Activated CD8-positive, alpha-beta memory T cell treated with anti-CD3 and anti-CD28 coated beads for 1 hour (primary cell): ENCODE measurements around the gene SSBP2.
"Not testable (repeated sequence)": the region's sequence is repeated elsewhere in the genome, so short reads cannot be mapped to it uniquely, and the experiment has no call there.

ENCODE experiments used
- DNase-seq, 2 donors: peaks; one replicate each; pipeline ENCODE4 v3.0.0-alpha.2; 2020; ENCODE audit warnings: low read depth in 1 of 2; ENCODE audit errors: extremely low read depth in 1 of 2

The SSBP2 gene

DNA sequence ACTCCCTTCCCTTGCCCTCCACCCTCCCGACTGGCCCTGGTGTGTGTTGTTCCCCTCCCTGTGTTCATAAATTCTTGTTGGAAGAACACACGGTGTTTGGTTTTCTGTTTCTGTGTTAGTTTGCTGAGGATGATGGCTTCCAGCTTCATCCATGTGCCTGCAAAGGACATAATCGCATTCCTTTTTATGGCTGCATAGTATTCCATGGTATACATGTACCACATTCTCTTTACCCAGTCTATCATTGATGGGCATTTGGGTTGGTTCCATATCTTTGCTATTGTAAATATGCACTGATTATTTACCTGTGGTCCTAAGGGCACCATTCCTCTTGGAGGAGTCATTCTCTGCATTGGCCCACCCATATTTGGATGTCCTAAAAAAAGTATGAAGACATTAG, 277.5 kb downstream of the SSBP2 start:
- not testable (repeated sequence) for DNase-seq

DNA sequence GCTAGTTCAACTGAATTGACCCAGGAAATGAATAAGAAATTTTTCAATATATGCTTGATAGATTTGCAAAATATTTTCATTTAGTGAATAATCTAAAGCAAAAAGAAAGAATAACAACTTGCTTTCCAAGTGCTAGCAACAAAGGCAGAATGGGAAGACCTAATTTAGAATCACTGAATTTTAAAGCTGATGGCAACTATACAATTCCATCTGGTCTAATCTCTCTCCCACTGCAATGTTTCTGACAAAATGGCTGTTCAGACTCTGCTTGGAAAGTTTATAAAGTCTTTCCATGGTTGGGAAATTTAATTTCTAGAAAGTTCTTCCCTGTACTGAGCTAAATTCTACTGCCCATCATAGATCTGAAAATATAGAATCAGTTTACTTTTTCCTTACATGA, 281.2 kb downstream of the SSBP2 start:
- DNase-seq: no peak

DNA sequence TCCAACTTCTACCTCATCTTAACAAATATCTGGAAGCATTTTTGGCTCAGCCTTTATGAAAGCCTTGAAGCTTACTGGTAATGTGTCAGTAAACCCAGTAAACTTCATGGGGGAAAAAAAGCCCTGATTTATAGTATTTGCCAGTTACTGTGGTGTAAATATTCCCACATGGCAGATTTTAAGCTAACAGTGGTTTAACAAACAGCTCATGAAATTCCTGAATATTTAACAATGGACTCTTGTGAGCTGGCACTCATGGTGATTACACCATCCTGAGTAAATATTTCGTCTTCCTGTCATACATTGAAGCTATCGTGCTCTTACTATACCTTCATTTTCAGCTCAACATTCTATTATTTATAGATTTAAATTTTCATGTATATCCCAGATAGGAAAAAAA, 300.0 kb downstream of the SSBP2 start:
- no peak for DNase-seq

DNA sequence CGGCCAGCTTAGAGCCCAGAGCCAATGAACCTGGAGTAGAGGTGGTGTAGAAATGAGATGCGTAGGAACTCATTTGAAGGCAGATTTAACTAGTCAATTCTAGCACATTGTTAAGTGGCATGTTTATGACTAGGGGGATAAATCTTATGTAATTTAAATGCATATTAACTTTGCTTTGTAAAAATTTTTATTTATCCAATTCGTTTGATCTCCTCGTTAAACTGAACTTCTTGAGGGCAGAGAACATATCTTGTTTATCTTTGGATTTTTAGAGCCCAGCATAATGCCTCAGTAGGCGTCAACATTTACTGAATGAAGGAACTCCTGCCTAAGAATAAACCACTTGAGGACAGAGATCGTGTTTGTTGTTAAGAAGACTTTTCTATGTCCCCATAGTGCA, 315.9 kb downstream of the SSBP2 start:
- DNase-seq: no peak

DNA sequence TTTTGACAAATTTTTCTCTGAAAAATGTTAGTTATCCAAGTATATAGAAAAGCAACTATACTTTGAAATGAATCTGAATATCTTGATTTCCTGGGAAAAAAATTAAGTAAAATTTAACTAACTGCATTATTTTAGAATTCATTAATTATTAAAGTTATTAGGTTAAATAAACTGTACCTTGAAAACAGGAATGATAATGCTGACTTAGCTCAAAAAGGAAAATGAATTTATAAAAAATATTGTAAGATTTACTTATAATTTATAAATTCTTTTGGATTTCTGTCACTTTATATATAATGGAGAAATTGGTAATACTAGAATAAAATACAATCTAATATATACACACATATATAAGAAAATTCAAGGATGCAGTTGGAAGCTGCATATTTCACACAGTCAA, 320.9 kb downstream of the SSBP2 start:
- no peak for DNase-seq

DNA sequence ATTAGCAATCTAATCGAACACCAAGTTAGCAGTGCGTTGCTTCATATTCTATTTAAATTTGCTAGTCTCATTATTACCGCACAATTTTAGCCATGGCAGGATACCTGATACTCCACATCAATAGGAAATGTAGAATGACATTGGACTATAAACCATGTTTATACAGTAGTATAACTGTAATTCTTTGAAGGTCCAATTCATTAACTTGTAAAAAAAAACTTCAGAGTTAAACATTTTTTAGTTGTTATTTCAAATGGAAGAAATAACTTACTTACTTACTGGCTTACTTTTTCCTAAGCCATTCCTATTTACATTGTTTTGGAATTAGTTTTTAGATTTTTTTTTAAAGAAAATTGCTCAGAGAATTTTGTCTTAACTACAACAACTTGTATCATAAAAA, 321.5 kb downstream of the SSBP2 start:
- DNase-seq: no peak

- DNase-seq: no peak
These were observed 322.0 kb downstream of the SSBP2 start for GRCh38 chr5:81428861-81429260.

GRCh38 chr5:81428446-81428845, 322.5 kb downstream of the SSBP2 start:
- no peak for DNase-seq

- DNase-seq: no peak
These were observed 323.3 kb downstream of the SSBP2 start for GRCh38 chr5:81427566-81427965.

GRCh38 chr5:81426359-81427030, 324.4 kb downstream of the SSBP2 start:
- no peak for DNase-seq

DNA sequence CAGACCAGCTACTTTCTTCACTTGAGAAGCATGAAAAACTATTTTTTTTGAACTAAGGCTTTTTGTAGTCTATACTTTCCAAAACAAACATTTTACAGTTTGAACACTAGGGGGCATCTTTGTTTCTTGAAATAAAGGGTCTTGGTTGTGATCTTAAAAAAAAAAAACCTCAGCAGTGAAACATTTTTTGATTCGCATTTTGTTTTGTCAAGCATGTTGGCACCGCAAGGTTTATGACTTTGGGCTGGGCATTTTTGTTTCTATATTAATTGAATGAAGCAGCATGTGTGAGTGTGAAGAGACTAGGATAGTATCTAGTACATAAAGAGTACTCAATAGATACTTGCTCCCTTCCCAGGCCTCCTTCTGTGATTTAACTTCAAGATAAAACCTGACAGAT, 325.3 kb downstream of the SSBP2 start:
- DNase-seq: no peak

- DNase-seq: no peak
These were observed 326.2 kb downstream of the SSBP2 start for GRCh38 chr5:81424728-81425127.

DNA sequence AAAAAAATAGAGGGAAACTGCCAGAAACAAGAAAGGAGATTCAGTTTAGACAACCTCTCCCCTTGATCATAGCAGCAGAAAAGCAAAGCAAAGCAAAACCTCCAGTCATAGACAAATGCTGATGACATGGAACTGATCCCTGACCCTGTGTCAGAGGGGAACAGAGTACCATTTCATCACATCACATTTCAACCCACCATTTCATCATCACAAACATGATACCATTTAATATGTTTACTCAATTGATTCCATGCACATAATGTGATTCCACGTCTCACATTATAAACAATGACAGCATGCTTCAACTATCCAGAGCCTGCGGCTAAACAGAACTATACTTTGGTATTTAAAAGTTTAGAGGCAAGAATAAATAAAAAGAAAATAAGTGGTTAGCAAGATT, 328.2 kb downstream of the SSBP2 start:
- DNase-seq: no peak

- DNase-seq: no peak
These were observed 330.7 kb downstream of the SSBP2 start for GRCh38 chr5:81420039-81420667.

DNA sequence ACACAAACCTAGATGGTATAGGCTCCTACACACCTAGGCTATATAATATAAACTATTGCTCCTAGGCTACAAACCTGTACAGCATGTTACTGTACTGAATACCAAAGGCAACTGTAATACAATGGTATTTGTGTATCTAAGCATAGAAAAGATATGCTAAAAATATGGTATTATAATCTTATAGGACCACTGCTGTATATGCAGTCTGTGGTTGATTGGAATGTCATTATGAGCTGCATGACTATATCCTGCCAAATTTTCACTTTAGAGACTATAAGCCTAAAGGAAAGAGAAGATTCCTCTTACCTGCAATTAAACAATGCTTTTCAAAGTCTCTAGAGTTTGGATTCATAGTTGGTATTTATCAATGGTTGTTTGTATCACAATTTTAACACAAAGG, 332.3 kb downstream of the SSBP2 start:
- DNase-seq: no peak

GRCh38 chr5:81417052-81417451, 333.8 kb downstream of the SSBP2 start:
- DNase-seq: no peak

DNA sequence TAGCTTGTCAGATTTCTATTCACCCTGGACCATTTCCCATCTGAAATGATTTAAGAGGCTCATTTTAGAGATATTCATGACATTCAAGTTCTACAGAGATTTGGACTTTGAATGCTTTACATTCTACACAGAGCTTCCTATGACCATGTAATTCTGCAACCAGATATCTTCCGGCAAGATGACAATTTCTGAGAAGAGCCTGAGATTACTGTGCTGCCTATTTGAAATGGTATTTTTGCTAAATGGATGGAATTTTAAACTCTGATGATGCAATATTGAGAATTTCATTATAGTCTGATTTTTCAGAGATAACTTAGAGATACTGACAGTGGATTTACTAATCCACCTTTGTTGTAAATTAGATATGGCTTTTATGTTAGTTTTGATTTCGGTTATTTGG, 341.0 kb downstream of the SSBP2 start:
- DNase-seq: no peak

DNA sequence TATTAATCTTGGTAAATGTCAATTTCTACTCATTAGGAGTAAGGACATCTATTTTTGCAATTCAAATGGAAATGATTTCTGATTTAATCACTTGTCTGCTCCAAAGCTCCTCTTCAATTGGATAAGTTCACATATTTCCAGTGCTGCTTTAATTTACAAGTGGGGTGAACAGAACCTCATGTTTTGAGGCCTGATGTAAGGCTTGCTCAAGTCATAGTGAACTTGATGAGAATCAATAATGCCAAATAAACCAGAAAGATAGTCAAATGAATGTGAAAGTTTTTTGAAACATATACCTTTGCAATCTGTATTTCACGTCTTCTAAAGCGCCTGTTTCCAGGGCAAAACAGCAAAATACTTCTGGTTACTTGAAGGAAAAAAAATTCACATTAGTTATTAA, 341.5 kb downstream of the SSBP2 start:
- no peak for DNase-seq

- no peak for DNase-seq
These were observed 342.4 kb downstream of the SSBP2 start for GRCh38 chr5:81408496-81408895.

DNA sequence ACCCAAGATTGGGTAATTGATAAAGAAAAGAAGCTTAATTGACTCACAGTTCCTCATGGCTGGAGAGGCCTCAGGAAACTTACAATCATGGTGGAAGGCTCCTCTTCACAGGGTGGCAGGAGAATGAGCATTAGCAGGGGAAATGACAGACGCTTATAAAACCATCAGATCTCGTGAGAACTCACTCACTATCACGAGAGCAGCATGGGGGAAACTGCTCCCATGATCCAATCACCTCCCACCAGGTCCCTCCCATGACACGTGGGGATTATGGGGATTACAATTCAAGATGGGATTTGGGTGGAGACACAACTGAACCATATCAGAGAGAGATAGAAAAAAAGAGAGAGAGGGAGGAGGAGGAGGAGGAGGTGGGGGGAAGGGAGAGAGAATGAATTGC, 343.1 kb downstream of the SSBP2 start:
- DNase-seq: not testable (repeated sequence)

DNA sequence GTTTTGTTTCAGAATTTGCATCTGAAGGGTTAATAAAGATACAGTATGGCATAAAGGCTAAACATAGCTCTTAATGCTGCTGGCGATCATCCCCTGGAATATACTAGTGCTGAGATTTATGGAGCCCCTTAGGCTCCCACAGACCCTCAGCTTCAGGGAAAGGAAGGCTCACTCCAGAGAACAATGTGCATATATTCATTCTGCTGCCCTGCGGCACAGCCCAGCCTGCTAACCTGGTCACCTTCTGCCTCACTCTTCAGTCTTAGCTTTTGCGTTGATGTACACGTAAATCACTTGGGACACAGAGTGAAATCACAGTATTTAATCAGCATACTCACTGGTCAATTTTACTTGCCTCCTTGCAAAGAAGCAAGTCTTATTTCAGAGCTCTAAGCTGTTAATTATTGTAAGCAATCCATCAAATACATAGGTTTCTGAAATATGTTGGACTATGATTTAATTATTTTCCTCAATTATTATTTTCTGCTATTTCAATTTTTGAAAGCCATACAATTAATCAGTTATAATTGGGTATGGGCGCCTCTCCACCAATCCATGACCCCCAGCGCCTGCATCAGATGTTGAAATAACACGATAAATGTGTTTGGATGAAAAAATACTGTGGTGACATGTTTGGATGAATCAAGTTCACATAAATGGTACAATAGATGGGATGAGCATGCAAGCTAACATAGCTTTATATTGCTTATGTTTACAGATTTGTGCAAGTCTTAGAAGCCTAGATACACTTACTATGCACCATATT, 345.6 kb downstream of the SSBP2 start:
- DNase-seq: no peak
